SJCRH30 (cell line): Measurements from ENCODE around the gene DMRTA2. TPM values are rescaled to one million over a fixed set of nuclear protein-coding genes. Genes with fewer than 3 reads are reported as not detected.
A peak's percentile ranks its signal among the peaks of the same experiment; 100 is the strongest.

Experiments
- DNase-seq, 2 experiments: peaks; one replicate each; pipeline ENCODE4 v3.0.0-alpha.2; 2015 to 2020
- H3K27ac ChIP-seq: fragments of 250-450 bp; sonication (Bioruptor Pico); 2 replicates; pipeline ENCODE4 v1.5.1; 2020; ENCODE audit warnings: mild to moderate bottlenecking, moderate library complexity
- H3K27me3 ChIP-seq: fragments of 250-450 bp; sonication (Bioruptor Pico); 2 replicates; pipeline ENCODE4 v1.5.1; 2020; ENCODE audit warnings: mild to moderate bottlenecking, moderate library complexity
- H3K36me3 ChIP-seq: fragments of 250-450 bp; sonication (Bioruptor Pico); 2 replicates; pipeline ENCODE4 v1.5.1; 2020; ENCODE audit warnings: mild to moderate bottlenecking, moderate library complexity
- H3K4me1 ChIP-seq: fragments of 250-450 bp; sonication (Bioruptor Pico); 2 replicates; pipeline ENCODE4 v1.5.1; 2020; ENCODE audit warnings: mild to moderate bottlenecking, moderate library complexity
- H3K4me3 ChIP-seq: fragments of 250-450 bp; sonication (Bioruptor Pico); 2 replicates; pipeline ENCODE4 v1.5.1; 2020; ENCODE audit warnings: mild to moderate bottlenecking, moderate library complexity
- H3K9me3 ChIP-seq: fragments of 250-450 bp; sonication (Bioruptor Pico); replicated peaks from 2 replicates; pipeline ENCODE4 v1.5.1; 2020; ENCODE audit warnings: mild to moderate bottlenecking, moderate library complexity
- total RNA-seq: library from RNA; depleted of rRNA; stranded (reverse); fragments of >200 nt; shearing (Covaris generic); gene quantifications from 2 replicates; pipeline ENCODE4 v1.2.3, GENCODE V29; 2014; rRNA removed

Gene DMRTA2
- total RNA-seq, result 39.1 and 40.1 TPM in 2 replicates

GRCh38 chr1:50422946-50423669 is at the start of gene DMRTA2:
Gene DMRTA2, minus strand, starts transcription at chr1:50423443. Its CDS starts 1,907 bp downstream, at chr1:50421536.
- peak; percentile 76 to 98 for DNase-seq
- no peaks in the 10 kb centered on the region for H3K27me3 ChIP-seq
- peaks cover 31% of the 10 kb centered on the region for H3K36me3 ChIP-seq
- no peaks in the 10 kb centered on the region for H3K4me1 ChIP-seq
- peak within 1 kb of the TSS; percentile 99 for H3K27ac ChIP-seq
- H3K9me3 ChIP-seq, result no peaks in the 10 kb centered on the region
- peak within 1 kb of the TSS; percentile 81 for H3K4me3 ChIP-seq

DNA sequence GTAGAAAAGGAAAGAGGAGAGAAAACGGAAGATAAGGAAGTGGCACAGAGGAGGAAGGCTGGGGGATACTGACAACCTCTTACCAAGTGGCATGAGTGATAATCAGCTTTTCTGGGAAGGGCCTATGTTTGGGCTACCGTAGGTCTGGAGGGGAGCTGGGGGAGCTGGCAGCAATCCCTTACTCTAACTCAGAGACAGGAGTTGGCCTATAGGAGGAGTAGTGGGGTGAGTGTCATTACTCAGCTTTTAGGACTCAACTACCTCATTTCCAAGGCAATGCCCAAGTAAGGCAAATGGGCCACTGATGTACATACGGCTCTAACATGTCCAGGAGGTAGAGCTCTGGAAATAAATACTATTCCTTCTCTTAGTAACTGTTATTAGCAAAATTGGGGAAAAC is 48.7 kb upstream of the DMRTA2 start:
- Histone ChIP-seq H3K4me1 (peaks cover 7% of the 10 kb centered on the region; the same call in 1 of the 2 replicates), H3K27me3 (no peaks in the 10 kb centered on the region), H3K36me3 (peaks cover 8% of the 10 kb centered on the region), H3K27ac (no peak overlapping the region), H3K4me3 (no peak overlapping the region), H3K9me3 (no peaks in the 10 kb centered on the region)
- DNase-seq, result no peak

DNA sequence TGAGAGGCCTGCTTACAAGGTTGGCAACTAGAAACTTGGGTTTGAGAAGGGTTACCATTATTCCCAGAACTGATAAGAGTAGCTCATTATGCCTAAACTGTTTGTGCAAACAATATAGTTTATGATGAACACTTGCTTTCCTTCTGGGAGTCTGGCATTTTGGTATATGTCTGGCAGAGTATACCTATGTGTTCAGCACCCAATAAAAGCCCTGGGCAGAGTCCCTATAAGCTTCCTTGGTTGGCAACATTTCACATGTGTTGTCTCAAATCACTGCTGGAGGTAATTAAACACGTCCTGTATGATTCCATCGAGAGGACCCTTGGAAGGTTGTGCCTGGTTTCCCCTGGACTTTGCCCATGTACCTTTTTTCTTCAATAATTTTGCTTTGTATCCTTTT is 39.7 kb upstream of the DMRTA2 start:
- H3K9me3 ChIP-seq, result no peaks in the 10 kb centered on the region

DNA sequence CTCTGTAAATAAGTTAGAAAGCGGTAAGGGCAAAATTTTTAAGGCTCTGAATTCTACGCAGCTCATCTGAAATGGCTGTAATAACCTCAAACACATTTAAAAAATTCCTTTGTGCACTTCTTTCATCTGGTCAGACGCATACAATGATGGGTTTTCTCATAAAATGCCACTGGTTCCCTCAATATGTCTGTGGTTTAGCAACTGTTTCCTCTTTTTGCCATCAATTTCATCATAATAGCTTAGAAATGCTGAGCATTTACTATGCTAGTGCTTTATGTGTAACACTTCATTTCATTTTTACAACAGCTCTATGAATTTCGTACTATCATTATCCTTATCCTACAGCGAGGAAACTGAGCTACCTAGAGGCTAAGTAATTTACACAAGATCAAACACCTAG is 35.3 kb upstream of the DMRTA2 start:
- Histone ChIP-seq H3K27me3 (no peaks in the 10 kb centered on the region), H3K27ac (no peak overlapping the region), H3K9me3 (no peaks in the 10 kb centered on the region), H3K4me3 (no peak overlapping the region), H3K36me3 (no peaks in the 10 kb centered on the region), H3K4me1 (no peaks in the 10 kb centered on the region)
- no peak for DNase-seq

More for the DNA sequence above, 39.7 kb upstream of the DMRTA2 start:
- H3K4me3 ChIP-seq, result no peak overlapping the region
- no peaks in the 10 kb centered on the region for H3K4me1 ChIP-seq
- H3K27ac ChIP-seq, result no peak overlapping the region
- no peak for DNase-seq
- H3K36me3 ChIP-seq, result 0 out of 2 replicates have a peak, but pooled peaks cover 3% of the 10 kb centered on the region
- H3K27me3 ChIP-seq, result no peaks in the 10 kb centered on the region

DNA sequence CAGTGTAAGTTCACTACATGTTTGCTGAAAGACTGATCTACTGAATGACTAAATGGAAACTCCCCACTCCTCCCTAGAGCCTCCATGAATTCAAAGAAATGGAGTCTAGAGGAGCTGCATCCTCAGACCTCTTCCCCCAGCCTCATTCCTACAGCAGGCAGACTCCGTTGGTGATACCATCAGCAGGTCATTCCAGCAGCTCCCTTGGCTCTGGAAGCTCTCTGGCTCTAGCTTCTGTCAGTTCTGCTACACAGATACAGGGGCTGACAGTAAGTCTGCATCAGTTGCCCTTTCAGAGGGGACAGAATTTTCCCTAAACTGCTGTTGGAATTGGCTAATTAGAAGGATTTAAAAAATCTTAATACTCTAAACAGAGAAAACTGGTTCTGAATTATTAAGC is 31.7 kb upstream of the DMRTA2 start:
- Histone ChIP-seq H3K9me3 (no peaks in the 10 kb centered on the region), H3K27me3 (no peaks in the 10 kb centered on the region), H3K36me3 (no peaks in the 10 kb centered on the region), H3K27ac (no peak overlapping the region), H3K4me3 (no peak overlapping the region), H3K4me1 (no peaks in the 10 kb centered on the region)
- no peak for DNase-seq

- Histone ChIP-seq H3K27ac (no peak overlapping the region), H3K4me1 (no peaks in the 10 kb centered on the region), H3K4me3 (no peak overlapping the region), H3K9me3 (no peaks in the 10 kb centered on the region), H3K36me3 (no peaks in the 10 kb centered on the region), H3K27me3 (no peaks in the 10 kb centered on the region)
- DNase-seq, result no peak
Observed at GRCh38 chr1:50453266-50453665, 30.0 kb upstream of the DMRTA2 start.

- no peaks in the 10 kb centered on the region for H3K9me3 ChIP-seq
- no peaks in the 10 kb centered on the region for H3K36me3 ChIP-seq
- H3K27me3 ChIP-seq, result no peaks in the 10 kb centered on the region
- no peaks in the 10 kb centered on the region for H3K4me1 ChIP-seq
- no peak for DNase-seq
- H3K27ac ChIP-seq, result no peak overlapping the region
- no peak overlapping the region for H3K4me3 ChIP-seq
Observed at GRCh38 chr1:50452700-50453099, 29.5 kb upstream of the DMRTA2 start.

DNA sequence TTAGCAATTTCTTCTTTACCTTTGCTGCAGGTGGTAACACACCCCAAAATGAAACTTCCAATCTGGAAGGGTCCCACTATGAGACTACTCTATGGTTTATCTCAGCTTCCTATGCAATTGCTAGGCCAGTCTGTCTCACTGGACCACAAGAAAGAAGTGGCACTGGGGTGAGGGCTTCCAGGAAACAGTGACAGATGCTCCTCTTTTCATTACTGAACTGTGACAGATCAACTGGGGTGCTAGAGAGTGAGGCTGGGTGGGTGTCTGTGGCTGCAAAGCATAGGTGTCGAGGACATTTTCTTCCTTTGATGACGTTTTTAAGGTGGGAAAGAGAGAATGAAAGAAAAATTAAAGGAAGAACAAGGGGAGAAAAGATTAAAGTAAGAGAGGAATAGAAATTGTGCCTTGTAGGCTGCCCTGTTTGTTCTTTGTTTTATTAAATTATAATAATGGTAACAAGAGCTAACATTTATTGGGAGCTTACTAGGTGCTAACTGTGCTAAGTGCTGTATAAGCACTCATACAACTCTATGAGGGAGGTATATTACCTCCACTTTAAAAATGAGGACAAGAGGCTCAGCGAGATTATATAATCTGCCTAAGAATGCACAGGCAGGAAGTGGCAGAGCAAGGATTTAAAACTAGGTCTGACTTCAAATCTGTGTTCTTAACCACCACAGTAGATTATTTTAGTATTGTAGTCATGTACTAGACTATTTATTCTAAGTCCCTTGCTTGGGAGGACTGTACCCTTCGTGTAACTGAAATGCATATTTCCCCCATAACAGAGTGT is 27.8 kb upstream of the DMRTA2 start:
- H3K27me3 ChIP-seq, result no peaks in the 10 kb centered on the region
- no peak for DNase-seq
- no peaks in the 10 kb centered on the region for H3K4me1 ChIP-seq
- no peaks in the 10 kb centered on the region for H3K36me3 ChIP-seq
- no peaks in the 10 kb centered on the region for H3K9me3 ChIP-seq
- H3K4me3 ChIP-seq, result no peak overlapping the region
- no peak overlapping the region for H3K27ac ChIP-seq

DNA sequence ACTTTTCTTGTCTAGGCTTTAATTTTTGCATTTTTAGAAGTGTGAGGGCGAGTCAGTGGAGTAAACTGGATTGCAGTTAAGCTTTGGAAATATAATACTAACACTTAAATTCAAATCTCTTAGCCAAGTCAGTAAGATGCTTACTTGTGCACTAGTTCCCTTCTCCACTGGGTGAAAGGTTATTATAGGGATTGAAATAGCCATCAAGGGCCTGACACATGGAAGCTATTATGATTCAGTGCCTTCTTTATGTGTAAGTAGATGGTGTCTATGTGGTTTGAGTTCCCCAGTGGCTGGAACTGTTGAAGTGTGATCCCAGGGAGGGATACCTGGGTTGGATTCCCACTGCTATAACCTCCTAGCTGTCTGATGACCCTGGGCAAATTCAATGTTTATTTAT is 24.7 kb upstream of the DMRTA2 start:
- Histone ChIP-seq H3K36me3 (no peaks in the 10 kb centered on the region), H3K27me3 (no peaks in the 10 kb centered on the region), H3K4me1 (no peaks in the 10 kb centered on the region), H3K4me3 (no peak overlapping the region), H3K9me3 (no peaks in the 10 kb centered on the region), H3K27ac (no peak overlapping the region)
- no peak for DNase-seq

GRCh38 chr1:50441183-50441582 is 17.9 kb upstream of the DMRTA2 start:
- DNase-seq, result no peak
- Histone ChIP-seq H3K4me3 (no peak overlapping the region), H3K9me3 (no peaks in the 10 kb centered on the region), H3K36me3 (peaks cover 7% of the 10 kb centered on the region), H3K4me1 (no peaks in the 10 kb centered on the region), H3K27me3 (no peaks in the 10 kb centered on the region), H3K27ac (no peak overlapping the region)

GRCh38 chr1:50438945-50439344 is 15.7 kb upstream of the DMRTA2 start:
- Histone ChIP-seq H3K4me1 (no peaks in the 10 kb centered on the region), H3K27me3 (no peaks in the 10 kb centered on the region), H3K4me3 (no peak overlapping the region), H3K27ac (no peak overlapping the region), H3K9me3 (no peaks in the 10 kb centered on the region), H3K36me3 (peaks cover 7% of the 10 kb centered on the region)
- no peak for DNase-seq

GRCh38 chr1:50436489-50436888 is 13.2 kb upstream of the DMRTA2 start:
- H3K4me3 ChIP-seq, result no peak overlapping the region
- H3K4me1 ChIP-seq, result no peaks in the 10 kb centered on the region
- H3K9me3 ChIP-seq, result no peaks in the 10 kb centered on the region
- H3K36me3 ChIP-seq, result peaks cover 7% of the 10 kb centered on the region
- DNase-seq, result no peak
- no peaks in the 10 kb centered on the region for H3K27me3 ChIP-seq
- no peak overlapping the region for H3K27ac ChIP-seq

GRCh38 chr1:50430010-50430405 is 6.8 kb upstream of the DMRTA2 start:
- H3K4me1 ChIP-seq, result no peaks in the 10 kb centered on the region
- no peaks in the 10 kb centered on the region; the same call in 1 of the 2 replicates for H3K36me3 ChIP-seq
- H3K9me3 ChIP-seq, result no peaks in the 10 kb centered on the region
- no peak for DNase-seq
- H3K27me3 ChIP-seq, result no peaks in the 10 kb centered on the region
- H3K4me3 ChIP-seq, result no peak overlapping the region
- no peak overlapping the region for H3K27ac ChIP-seq

DNA sequence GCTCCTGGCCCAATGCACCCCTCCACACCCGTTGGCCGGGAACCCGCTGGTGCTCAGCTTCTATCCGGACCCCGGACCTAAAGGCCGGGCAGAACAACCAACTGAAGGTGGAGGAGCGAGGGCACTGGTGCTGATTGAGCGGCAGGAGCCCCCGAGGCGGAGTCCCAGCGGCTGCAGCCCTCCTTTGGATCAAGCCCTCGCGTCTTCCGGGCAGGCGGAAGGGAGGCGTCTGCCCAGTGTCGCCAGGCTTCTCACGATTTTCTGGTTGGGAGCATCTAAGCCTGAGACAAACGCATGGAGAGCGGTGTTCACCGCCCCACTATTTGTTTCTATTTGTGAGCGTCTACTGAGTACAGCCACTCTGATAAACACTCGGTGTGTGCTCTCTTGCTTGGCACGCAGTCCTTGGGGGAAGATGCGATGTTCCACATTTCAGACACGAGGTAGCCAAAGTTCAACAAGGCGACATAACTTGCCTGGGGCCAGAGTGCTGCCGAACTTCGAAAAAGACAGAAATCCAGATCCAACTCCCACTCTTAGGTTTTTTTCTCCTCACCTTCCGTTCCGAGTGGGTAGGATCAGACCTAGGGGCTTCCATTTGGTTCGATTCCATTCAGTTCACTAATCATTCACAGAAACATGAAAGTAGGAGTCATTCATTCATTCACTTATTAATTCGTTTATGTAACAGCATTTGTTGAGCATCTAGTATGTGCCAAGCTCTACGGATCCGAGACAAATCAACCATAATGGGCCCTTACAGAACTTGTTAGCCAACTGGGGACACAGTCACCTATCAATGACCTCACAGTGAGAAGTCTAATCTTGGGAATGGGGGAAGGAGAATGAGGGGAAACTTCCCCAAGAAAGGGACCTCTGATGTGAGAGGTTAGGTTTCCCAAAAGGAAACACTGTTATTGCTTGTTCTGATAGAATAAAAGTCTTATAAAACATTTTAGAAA is 4.9 kb upstream of the DMRTA2 start:
- DNase-seq, result no peak
- Histone ChIP-seq H3K4me3 (no peak overlapping the region), H3K36me3 (no peaks in the 10 kb centered on the region; the same call in 1 of the 2 replicates), H3K27me3 (no peaks in the 10 kb centered on the region), H3K9me3 (no peaks in the 10 kb centered on the region), H3K4me1 (no peaks in the 10 kb centered on the region), H3K27ac (no peak overlapping the region)
